Eye (tissue), 1 donor: ENCODE data around the gene KIAA2012.

Experiments
- DNase-seq: peaks from one replicate; pipeline ENCODE4 v3.0.0-alpha.2; 2015

KIAA2012 gene

DNA sequence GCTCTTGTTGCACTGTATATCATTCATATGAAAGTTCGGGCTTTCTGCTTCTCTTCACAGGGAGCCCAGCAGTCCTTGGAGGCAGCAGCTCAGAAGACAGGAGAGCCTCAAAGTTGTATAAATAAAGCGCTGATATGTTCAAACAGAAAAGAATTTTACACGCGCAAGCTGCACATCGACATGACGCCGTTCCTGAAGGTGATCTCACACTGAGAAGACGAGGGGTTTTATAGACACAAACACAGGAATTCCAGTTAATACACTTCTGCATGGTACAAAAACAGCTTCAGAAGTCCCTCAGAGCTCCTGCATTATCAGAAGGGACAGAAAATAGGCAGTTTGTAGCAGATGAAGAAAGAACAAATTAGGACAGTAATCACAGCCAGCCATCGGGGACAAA lies 81.6 kb downstream of the KIAA2012 start:
- no peak for DNase-seq

DNA sequence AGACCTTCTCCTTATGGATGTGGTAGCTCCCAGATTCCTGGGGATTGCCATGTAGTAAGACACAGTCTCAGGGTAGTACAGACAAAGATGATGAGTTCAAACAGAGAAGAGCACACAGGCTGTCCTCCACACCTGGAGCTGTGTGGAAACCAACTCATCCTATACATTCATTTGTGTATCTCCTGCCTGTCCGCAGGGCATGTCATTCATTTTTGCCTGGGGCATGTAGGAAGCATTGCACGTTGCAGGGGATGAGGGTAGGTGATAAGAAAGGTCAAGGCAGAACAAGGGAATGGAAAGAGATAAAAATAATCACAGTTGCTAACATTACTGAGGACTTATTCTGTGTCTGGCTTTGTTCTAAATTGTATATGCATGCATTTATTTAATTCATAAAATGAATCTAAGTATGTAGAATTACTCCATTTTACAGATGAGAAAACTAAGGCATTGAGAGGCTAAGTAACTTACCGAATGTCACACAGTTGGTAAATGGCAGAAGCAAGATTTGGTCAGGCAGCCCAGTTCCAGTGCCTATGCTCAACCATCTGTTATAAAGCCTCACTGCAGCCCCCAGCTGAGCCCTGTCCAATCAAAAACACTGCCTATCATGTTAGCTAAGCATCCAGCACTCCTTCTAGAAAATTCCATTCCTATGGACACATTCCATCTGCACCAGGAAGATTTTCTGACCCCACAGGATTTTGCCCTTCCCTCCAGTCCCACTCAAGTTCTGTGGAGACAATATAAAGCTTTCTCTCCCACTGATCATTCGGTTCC lies 84.3 kb downstream of the KIAA2012 start:
- no peak for DNase-seq

DNA sequence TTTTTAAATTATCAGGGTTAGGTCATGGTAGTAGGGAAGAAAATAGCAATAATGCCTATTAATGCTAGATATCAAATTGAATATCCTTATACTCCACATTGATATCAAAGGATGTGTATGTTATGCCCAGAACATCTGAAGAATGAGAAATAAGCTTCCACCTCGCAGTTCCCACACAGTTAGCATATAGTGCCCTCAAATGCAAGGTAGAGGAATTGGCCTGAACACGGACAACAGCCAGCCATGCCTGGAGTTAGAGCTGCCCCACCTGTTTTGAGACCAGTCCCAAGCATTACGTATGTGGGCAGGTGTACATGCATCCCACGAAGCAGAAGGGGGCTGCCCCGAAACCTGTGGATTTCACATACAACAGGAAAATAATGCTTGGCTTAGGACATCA lies 85.7 kb downstream of the KIAA2012 start:
- DNase-seq, result no peak

DNA sequence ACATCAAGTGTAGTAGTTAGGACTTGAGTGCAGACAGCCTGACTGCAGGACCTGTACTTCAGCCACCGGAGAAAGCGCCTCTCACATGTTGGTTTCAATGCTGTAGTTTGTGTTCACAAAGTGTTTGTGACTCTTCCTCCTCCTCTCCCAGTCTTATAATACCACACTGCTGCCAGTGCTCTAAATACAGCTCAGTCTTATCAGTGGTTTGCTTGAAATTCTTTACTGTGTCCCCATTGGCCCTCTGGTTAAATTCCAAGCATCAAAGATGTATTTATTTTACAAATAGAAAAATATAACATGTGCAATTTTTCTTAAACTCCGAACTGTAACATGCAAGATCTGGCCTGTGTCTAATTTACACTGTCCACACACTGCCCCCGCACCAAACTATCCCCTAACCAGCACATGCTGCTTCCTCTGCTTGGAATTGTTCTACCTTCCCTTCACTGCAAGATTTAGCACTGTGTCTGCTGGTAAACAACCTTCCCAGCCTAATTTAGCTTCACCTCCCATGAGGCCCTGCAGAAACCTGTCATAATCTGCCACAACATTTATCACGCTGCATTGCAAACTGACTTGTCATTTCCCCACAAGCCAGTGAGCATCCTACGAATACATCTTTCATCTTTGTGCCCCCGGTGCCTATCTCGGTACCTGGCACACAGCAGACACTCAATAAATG lies 88.2 kb downstream of the KIAA2012 start:
- peak; percentile 56 for DNase-seq

DNA sequence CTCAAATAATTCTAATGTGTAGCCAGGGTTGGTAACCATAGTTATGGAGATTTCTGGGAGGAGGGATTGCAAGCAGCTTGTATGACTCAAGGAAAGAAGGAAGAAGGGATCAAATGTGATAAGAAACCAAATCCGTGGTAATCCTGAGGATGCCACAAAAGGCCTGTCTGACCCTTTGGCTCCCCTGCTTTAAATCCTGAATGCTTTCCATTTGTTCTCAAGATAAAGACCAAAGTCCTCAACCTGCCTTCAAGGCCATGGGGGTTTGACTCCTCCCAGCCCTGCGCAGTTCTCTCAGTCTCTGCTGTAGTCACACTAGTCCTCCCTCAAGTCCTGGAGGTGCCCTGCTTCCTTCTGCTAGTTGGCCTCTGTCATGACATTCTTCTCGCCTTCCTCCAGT lies 91.4 kb downstream of the KIAA2012 start:
- no peak for DNase-seq

DNA sequence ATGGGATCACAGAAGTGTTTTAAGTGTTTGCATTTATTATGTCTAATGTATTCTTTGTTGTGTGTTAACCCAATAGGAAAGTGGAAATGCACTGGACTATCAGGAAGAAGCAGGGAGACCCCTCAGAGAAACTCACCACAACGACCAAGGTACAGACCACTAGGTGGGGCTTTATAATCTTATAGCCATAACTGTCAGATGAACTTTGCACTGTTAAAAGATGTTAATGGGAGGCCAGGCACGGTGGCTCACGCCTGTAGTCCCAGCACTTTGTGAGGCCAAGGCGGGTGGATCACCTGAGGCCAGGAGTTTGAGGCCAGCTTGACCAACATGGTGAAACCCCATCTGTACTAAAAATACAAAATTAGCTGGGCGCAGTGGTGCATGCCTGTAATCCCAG lies 92.2 kb downstream of the KIAA2012 start:
- no peak for DNase-seq

DNA sequence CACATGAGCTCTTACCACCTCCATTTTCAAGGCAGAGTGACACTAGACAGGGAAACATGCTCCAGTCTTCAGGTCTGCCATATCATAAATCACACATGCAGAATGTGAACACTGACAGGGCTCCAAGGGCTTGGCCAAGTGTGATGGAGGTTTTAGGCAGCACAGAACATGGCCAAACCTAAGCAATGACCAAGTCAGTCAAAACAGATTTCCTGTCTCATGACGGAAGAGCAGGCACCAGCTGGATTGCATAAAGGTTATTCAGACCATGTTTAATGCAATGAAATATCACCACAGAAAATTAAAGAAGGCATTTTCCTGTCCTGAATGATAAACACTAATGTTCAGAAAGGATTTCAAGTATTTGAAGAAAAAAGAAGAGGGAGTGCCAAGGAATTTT lies 92.9 kb downstream of the KIAA2012 start:
- DNase-seq, result no peak

DNA sequence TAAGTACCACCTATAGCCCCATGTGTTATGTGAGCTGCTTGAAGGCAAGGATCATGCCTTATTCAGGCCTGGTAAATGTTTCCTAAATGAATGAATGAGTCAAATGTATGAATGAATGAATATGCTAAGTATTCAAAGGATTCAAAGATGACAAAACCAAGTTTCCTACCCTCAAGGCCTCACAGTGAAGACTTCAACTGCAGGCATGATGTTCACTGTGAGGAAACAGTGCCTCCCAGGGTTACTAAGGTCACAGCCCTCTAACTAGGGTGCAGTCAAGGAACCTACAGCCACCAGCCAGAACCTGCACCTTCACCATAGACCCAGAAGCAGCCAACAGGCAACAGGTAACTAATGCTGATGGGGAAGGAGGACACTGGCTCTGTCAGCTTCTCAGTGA lies 96.1 kb downstream of the KIAA2012 start:
- DNase-seq, result no peak

DNA sequence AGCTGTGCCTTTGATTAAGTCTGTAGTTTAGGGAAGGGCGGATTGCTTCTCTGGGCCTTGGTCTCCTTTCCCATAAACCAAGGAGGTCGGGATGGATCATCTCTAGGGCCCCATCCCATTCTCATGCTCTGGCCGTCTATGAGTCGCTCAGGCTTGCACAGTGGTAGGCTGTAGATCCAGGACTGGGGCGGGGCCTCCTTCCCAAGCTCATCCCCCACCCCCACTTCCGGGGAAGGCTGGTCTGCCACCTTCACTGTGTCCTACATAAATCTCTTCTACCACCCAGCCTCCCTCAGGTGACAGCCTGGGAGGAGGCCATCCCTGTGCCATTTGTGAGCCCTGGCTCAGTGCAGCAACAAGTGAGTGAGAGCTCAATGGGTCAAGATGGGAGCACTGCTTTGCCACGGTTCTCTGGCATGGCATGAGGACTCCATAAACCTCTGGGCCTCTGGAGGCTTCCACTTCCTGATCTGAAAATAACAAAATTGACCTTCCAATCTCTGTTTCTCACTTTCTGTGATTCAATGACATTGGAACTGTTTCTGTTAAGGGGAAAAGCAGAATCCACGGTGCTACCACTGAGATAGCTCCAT lies 96.9 kb downstream of the KIAA2012 start:
- DNase-seq, result no peak

DNA sequence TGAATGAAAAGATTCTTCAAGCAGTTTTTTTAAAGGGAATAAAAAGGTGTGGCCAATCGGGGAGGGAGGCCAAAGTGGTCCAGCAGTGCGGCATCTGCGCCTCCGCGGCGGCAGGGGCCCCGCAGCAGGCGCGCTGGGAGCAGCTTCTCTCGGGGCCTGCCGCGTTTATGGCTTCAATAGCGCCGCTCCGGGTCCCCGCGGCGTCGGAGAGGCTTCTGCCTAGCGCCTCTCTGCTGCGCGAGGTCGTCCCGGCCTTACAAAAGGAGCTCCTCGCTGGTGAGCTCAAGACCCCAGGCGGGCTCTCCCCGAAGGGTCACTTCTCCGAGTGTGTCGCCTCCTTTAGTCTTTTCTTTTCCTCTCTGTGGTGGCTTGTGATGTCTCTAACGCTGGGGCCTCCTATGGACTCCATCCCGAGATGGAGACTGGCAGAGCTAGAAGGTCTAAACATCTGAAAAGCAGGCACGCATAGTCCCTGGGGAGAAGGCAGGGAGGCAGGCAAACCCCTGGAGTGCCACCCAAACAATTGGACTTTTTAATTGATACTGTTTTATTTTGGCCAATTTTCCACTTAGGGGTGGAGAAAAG lies 98.3 kb downstream of the KIAA2012 start:
- peak; percentile 67 for DNase-seq

DNA sequence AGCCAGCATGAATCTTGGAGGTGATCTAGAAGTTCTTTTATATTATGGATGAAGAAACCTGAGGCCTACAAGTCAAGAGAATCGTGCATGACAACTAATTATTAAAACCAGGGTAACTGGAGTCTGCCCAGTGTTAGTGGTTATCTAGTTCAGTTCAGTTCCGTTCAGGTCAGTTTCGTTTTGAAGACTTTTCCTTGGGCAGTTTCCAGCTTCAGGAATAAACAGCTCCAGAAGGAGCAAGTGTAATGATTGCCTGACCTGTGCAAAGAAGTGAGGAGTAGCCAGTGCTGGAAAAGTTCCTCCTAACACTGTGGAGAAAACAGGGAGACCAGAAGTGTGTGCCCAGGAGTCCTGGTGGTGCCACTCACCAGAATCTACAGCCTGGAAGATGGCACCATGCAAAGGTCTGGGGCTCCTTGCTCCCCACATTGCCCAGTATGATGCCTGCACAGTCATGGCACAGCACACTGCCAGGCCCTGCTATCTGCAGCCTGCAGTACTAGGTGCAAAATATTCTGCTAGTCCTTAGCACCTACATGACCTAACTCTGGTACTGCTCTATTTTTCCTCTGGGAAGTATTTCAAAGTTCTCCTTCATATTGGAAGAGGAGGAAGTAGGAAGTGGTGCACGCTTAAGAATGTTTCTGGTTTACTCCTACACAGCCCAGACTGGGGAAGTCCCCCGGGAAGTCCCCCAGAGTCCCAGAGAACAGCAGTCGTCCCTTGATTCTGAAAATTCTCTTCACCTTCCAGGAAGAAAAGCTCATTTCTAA lies 99.6 kb downstream of the KIAA2012 start:
- DNase-seq, result no peak

DNA sequence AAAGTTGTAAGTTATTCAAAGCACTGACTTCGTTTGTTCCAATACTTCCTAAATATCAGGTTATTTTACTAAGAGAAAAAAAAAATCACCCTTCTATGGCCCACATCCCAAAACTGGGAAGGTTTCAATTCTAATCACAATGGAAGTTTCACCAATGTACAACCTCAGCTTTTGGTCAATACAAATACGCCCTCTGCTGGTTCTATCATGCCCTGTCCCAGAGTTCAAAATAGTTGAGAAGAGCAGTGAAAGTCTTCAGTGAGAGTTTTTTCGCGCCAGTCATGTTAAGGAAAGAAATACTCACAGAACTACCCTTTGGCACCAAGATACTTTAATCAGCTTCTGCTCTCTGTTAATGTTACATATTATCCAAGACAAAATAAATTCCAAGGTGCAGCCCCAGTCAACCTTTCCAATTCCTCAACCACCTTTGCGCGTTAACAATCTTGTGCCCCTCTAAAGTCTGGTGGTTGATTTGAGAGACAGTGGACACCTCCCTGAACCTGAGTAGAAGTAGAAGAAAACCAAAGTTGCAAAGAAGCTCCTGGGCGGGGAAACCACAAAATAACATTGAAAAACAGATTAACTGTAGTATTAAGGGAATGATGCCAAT lies 105.4 kb downstream of the KIAA2012 start:
- DNase-seq, result peak; percentile 91

DNA sequence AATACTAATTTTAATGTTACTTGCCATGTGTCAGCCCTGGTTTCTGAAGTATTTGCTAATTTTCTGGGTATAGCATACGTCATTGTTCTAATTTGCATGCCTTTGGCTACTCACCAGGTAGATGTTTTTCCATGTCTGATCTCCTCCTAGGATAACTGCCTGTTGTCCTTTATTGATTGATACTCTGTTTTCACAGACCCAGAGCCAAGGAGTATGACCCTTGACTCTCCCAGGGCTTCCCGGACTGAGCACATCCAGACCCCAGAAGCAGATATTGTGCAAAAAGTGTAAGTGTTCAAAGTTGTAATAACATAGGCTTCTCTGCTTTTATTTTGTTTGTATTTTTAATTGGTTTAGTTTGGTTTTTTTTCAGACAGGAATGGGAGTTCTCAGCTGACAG lies 111.5 kb downstream of the KIAA2012 start:
- no peak for DNase-seq

DNA sequence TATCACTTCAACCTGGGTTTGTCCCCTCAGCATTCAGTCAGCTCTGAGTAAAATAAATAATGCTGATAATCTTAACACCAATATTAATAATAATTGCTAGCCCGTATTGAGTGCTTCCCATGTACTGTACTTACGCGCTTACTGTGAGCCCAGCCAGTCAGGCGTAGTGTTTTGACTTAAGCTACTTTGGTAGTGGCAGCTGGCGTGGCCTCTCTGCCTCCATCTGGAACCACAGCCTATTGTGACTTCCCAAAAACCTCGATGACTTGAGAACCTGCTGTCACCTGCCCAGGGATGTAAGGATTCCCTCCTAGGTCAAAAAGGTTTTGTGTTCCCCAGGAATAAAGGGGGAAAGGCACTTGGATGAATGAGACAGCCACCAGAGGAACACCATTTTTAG lies 112.1 kb downstream of the KIAA2012 start:
- no peak for DNase-seq

DNA sequence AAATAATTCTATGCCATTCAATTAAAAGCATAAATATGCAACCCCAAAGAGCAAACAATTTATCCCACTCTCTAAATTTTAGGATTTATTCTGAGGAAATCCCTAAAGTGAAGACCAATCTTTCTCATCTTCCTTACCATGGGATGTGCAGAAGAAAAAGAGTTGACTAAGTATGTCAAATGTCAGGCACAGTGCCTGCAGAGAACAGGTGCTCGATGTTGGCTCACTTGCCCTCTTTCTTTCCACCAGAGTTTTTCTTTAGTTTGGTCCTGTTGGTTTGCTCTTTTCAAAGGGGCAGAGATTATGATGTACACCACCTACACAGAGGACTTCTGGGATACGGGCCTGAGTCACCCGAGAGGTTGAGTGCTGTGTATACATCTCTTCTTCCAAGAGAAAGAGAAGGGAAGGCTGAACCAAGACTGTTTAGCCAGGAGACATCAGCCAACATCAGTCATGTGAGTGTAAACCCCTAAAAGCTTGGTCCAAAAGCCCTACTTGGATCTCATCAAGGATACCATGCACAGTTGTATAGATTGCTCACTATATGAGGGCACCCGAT lies 113.7 kb downstream of the KIAA2012 start:
- DNase-seq, result no peak

DNA sequence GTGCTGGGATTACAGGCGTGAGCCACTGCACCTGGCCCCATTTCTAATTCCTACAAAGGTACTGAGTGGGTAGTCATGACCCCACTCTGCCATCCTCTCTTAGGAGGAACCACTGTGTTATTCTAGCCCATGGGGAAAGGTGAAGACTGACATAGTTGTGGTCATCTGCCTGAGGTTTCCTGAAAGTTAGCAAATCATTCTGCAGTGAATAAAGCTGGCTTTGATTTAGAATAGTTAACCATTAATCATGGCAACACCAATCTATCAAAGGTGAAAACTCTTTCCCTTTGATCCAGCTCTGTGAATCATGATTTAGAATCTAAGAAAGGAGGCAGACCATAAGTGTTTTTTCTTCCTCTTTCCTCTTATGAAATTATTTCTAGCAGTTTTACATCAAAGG lies 114.5 kb downstream of the KIAA2012 start:
- no peak for DNase-seq

DNA sequence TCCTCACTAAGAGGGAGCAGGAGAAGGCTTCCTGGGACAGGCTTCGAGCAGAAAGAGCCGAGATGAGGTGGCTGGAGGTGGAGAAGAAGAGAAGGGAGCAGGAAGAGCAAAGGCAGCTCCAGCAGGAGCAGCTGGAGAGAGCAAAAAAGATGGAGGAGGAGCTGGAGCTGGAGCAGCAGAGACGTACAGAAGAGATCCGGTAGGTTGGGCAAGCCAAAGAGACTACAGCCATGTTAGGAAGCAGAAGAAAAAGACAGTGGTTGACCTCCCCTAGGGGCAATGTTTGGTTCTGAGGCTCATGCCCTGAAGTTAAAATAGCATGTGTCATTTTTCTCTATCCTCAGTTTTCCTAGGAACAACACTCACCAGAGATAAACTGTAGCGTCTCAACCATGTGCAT lies 120.2 kb downstream of the KIAA2012 start:
- DNase-seq, result no peak

DNA sequence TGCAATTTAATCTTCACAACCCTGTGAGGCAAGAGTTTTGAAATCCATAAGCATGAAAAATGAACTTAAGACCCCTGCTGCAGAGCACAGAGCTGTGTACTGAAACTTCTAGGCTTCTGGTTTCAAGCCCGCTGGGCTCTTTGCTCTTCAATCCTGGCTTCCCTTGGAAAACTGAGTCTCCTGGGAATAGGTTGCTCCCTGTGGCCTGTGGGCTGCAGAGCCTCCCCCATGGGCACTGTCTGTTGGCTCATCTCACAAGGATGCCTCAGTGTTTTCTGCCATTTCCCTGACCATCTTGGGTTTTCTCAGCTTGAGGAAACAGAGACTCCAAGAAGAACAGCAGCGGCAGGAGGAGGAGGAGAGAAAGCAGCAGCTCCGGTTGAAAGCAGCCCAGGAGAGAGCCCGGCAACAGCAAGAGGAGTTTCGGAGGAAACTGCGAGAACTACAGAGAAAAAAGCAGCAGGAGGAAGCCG lies 120.9 kb downstream of the KIAA2012 start:
- no peak for DNase-seq

DNA sequence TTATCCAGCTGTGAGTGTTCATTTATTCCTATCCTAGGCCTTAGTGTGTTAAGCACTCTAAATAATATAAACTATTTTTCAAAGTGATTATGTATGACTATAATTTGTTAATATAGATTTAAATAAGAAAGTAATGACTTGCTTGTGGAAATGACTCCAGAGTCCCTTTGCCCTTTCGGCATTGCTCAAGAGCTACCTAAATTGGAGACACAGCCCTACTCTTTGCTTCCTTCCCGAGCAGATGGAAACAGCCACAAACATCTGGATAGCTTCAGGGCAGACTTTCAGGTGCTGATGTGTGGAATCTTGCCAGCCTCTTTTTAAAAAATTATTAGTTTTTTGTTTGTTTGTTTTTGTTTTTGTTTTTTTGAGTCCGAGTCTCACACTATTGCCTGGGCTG lies 121.4 kb downstream of the KIAA2012 start:
- DNase-seq, result no peak

DNA sequence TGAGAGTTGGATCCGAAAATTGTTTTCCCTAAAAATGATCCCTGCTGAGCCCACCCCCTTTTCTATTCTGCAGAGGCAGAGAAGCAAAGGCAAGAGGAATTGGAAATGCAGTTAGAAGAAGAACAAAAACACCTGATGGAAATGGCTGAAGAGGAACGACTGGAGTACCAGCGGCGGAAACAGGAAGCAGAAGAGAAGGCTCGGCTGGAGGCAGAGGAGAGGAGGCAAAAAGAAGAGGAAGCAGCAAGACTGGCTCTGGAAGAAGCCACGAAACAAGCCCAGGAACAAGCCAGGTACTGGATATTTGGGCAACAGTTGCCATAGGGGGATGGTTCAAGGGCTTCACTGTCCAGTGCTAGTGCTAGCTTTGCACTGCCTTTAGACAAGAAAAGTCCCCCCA lies 123.7 kb downstream of the KIAA2012 start:
- no peak for DNase-seq

DNA sequence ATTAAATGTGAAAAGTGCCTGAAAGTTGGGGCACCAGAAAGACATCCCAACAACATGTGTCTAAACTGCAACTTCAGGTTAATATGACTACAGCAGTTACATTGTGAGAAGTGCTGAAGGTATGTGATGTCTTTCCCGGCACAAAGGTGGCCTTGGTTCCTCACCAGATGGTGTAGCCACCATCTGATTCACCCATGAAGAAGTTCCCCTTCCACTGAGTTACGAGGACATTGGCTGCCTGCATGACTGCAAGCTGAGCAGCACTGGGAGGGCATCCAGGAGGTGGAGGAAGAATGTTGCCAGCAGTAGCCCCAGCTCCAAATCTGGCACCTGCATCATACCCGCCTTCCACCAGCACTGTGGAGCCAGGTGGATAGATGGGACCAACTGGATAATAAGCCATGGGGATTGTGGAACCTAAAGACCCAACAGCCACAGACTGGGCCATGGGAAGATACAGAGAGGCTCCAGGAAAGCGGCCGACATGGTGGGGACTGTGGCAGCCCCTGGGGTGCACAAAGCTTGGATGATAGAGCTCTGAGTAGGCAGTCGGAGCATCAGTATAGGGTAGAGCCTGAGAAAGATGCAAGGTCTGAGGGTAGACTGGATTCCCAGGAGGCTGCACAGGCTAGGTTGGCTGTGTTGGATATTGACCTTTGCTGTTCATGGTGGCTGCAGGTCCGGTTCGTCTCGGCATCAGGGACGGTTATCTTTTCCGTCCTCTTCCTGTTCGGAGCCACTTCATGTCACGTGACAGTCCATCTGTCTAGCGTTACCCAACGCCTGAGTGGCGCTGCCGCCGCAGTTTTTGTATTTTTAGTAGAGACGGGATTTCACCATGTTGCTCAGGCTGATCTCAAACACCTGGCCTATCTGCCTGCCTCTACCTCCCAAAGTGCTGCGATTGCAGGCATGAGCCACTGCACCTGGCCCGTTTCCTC lies 128.4 kb downstream of the KIAA2012 start:
- no peak for DNase-seq
